ENCODE results near the gene CRABP1.
A peak's percentile ranks its signal among the peaks of the same experiment; 100 is the strongest.

The CRABP1 gene

GRCh38 chr15:78387246-78388037 is 47.3 kb downstream of the CRABP1 start:
- no peak for TF ChIP-seq ZNF280C (tag by site-specific recombination; IDR thresholded peaks at IDR 0.05)
- TF ChIP-seq GLIS2 (tag by site-specific recombination; IDR thresholded peaks at IDR 0.05): no peak
- 0 out of 2 replicates have a peak, but pooled peaks have one; percentile 12 for TF ChIP-seq ZIC2 (tag by site-specific recombination; IDR thresholded peaks at IDR 0.05)
- no peak for TF ChIP-seq ZNF133 (tag by site-specific recombination; IDR thresholded peaks at IDR 0.05)
- no peak for TF ChIP-seq ZNF558 (tag by site-specific recombination; IDR thresholded peaks at IDR 0.05)
- no peak for TF ChIP-seq ZNF341 (tag by site-specific recombination; IDR thresholded peaks at IDR 0.05; ENCODE audit: low read depth)
- H3K9me3 ChIP-seq (ENCODE audit: control insufficient read depth, insufficient read depth, low read depth, low read length): no peaks in the 10 kb centered on the region
- CTCF ChIA-PET: interaction anchor here (0.6 to 0.7 kb wide), 2 partner anchors 29 to 147 kb away, joined by 3 to 4 read pairs; no protein-coding TSS in a partner anchor
- no peaks in the 10 kb centered on the region for H3K36me3 ChIP-seq (ENCODE audit: control insufficient read depth in 2 of 2, insufficient read depth in 1 of 2, low read length in 2 of 2)
- no peak overlapping the region for H3K27ac ChIP-seq (ENCODE audit: extremely low read depth, low read depth, low read length)
- no peak overlapping the region for H3K4me3 ChIP-seq (ENCODE audit: low read depth, low read length)
- no peaks in the 10 kb centered on the region for H3K4me1 ChIP-seq (ENCODE audit: control insufficient read depth, insufficient read depth, low read length)
- POLR2A ChIA-PET: no interaction called here

GRCh38 chr15:78388865-78389264 is 48.7 kb downstream of the CRABP1 start:
- Histone ChIP-seq H3K4me3 (ENCODE audit: low read depth, low read length) (no peak overlapping the region), H3K9me3 (ENCODE audit: control insufficient read depth, insufficient read depth, low read depth, low read length) (no peaks in the 10 kb centered on the region), H3K36me3 (ENCODE audit: control insufficient read depth in 2 of 2, insufficient read depth in 1 of 2, low read length in 2 of 2) (no peaks in the 10 kb centered on the region), H3K4me1 (ENCODE audit: control insufficient read depth, insufficient read depth, low read length) (no peaks in the 10 kb centered on the region), H3K27ac (ENCODE audit: extremely low read depth, low read depth, low read length) (no peak overlapping the region)
- ChIA-PET POLR2A (interaction anchor here (0.6 kb wide), 1 partner anchor 21 kb away, joined by 3 read pairs; no protein-coding TSS in a partner anchor), CTCF (interaction anchor here (0.8 to 1.2 kb wide), 2 partner anchors 9 to 34 kb away, joined by 3 to 4 read pairs; no protein-coding TSS in a partner anchor)
- TF ChIP-seq TCF7L2 (IDR thresholded peaks at IDR 0.05; ENCODE audit: borderline replicate concordance, low read depth, low read length): no peak
- TF ChIP-seq ZNF112 (tag by site-specific recombination; IDR thresholded peaks at IDR 0.05): no peak
- TF ChIP-seq ZNF664 (tag by site-specific recombination; IDR thresholded peaks at IDR 0.05): no peak
- TF ChIP-seq ZNF214 (tag by site-specific recombination; IDR thresholded peaks at IDR 0.05; ENCODE audit: borderline replicate concordance): no peak
- no peak for TF ChIP-seq ZNF548 (tag by site-specific recombination; IDR thresholded peaks at IDR 0.05)
- TF ChIP-seq ZSCAN5A (tag by site-specific recombination; IDR thresholded peaks at IDR 0.05): no peak
- no peak for TF ChIP-seq ZSCAN18 (tag by site-specific recombination; IDR thresholded peaks at IDR 0.05)
- TF ChIP-seq ZNF830 (tag by site-specific recombination; IDR thresholded peaks at IDR 0.05; ENCODE audit: low read depth): no peak
- no peak for TF ChIP-seq ZNF473 (tag by site-specific recombination; IDR thresholded peaks at IDR 0.05)
- no peak for TF ChIP-seq GLIS1 (tag by site-specific recombination; IDR thresholded peaks at IDR 0.05)
- TF ChIP-seq ZNF510 (tag by site-specific recombination; IDR thresholded peaks at IDR 0.05; ENCODE audit: insufficient replicate concordance): no peak
- no peak for TF ChIP-seq HOXA7 (CRISPR knock-in tag; IDR thresholded peaks at IDR 0.05; ENCODE audit: borderline replicate concordance)
- no peak for TF ChIP-seq KLF10 (tag by site-specific recombination; IDR thresholded peaks at IDR 0.05)
- no peak for TF ChIP-seq ZNF391 (tag by site-specific recombination; IDR thresholded peaks at IDR 0.05; ENCODE audit: borderline replicate concordance, low read depth)
- no peak for TF ChIP-seq ZNF354C (tag by site-specific recombination; IDR thresholded peaks at IDR 0.05; ENCODE audit: borderline replicate concordance, low read depth)
- no peak for TF ChIP-seq ZNF175 (tag by site-specific recombination; IDR thresholded peaks at IDR 0.05)

Measured in HEK293 (cell line).